Urothelium cell line (cell line): ENCODE measurements around the gene CCP110.

Source experiments
- DNase-seq: peaks from one replicate; pipeline ENCODE4 v3.0.0; 2011; ENCODE audit warnings: low spot score, mixed read lengths
- FAIRE-seq: peaks from 2 replicates; lab custom pipeline; 2011; peaks lifted over from hg19 to GRCh38; lab: Jason Lieb, UNC

CCP110 gene

GRCh38 chr16:19506965-19507364, 16.8 kb upstream of the CCP110 start:
- no peak for DNase-seq
- no peak for FAIRE-seq

GRCh38 chr16:19507867-19508266, 15.9 kb upstream of the CCP110 start:
- no peak for FAIRE-seq

GRCh38 chr16:19512297-19512696, 11.4 kb upstream of the CCP110 start:
- FAIRE-seq (no peak), DNase-seq (no peak)

More at GRCh38 chr16:19507867-19508266, 15.9 kb upstream of the CCP110 start:
- no peak for DNase-seq

GRCh38 chr16:19513377-19514053, 10.2 kb upstream of the CCP110 start:
- no peak for DNase-seq
- FAIRE-seq: no peak

GRCh38 chr16:19515757-19516156, 8.0 kb upstream of the CCP110 start:
- DNase-seq: no peak

GRCh38 chr16:19517424-19518089, 6.2 kb upstream of the CCP110 start:
- DNase-seq (no peak), FAIRE-seq (no peak)

More at GRCh38 chr16:19515757-19516156, 8.0 kb upstream of the CCP110 start:
- FAIRE-seq: no peak

- FAIRE-seq (no peak), DNase-seq (no peak)
Observed at GRCh38 chr16:19518388-19518787, 5.4 kb upstream of the CCP110 start.

- no peak for FAIRE-seq
- DNase-seq: no peak
Observed at GRCh38 chr16:19520861-19521331, 2.8 kb upstream of the CCP110 start.

- DNase-seq: peak; percentile 94
- FAIRE-seq: no peak
Observed at GRCh38 chr16:19521471-19522396, 2.0 kb upstream of the CCP110 start, which contains the start of gene GDE1. GDE1 (minus strand) TSS chr16:19522098; CDS start chr16:19521964, 134 bp downstream.

- FAIRE-seq (no peak), DNase-seq (no peak)
Observed at GRCh38 chr16:19522397-19522732, 1.4 kb upstream of the CCP110 start.

- no peak for DNase-seq
- FAIRE-seq: no peak
Observed at GRCh38 chr16:19522760-19523159, 982 bp upstream of the CCP110 start.

- DNase-seq: no peak
- no peak for FAIRE-seq
Observed at GRCh38 chr16:19523184-19523558, 571 bp upstream of the CCP110 start.

GRCh38 chr16:19524356-19524615, 544 bp downstream of the CCP110 start:
- DNase-seq (no peak), FAIRE-seq (no peak)

- DNase-seq (no peak), FAIRE-seq (no peak)
Observed at GRCh38 chr16:19524616-19525384, 1.1 kb downstream of the CCP110 start.

- DNase-seq: no peak
- no peak for FAIRE-seq
Observed at GRCh38 chr16:19525385-19525723, 1.6 kb downstream of the CCP110 start.

- FAIRE-seq (no peak), DNase-seq (no peak)
Observed at GRCh38 chr16:19527161-19527560, 3.4 kb downstream of the CCP110 start.

- DNase-seq (no peak), FAIRE-seq (no peak)
Observed at GRCh38 chr16:19528666-19529065, 4.9 kb downstream of the CCP110 start.

- DNase-seq (no peak), FAIRE-seq (no peak)
Observed at GRCh38 chr16:19532601-19533000, 8.9 kb downstream of the CCP110 start.

GRCh38 chr16:19540241-19540970, 16.7 kb downstream of the CCP110 start:
- FAIRE-seq: no peak
- no peak for DNase-seq

GRCh38 chr16:19542138-19542821, 18.5 kb downstream of the CCP110 start:
- FAIRE-seq: no peak
- DNase-seq: no peak
